GM23338 (cell line): Measurements from ENCODE around the gene FCER1G.

Experiments
- EZH2 ChIP-seq: fragments of 200-600 bp; sonication (generic); IDR thresholded peaks from one replicate; pipeline ENCODE4 v1.8.0; 2017; ENCODE audit warnings: antibody characterized with exemption, mild to moderate bottlenecking, low read depth; ENCODE audit not compliant: unreplicated experiment
- EZH2phosphoT487 ChIP-seq: fragments of 200-600 bp; sonication (generic); IDR thresholded peaks from one replicate; pipeline ENCODE4 v1.8.1; 2018; ENCODE audit warnings: antibody characterized with exemption; ENCODE audit not compliant: unreplicated experiment
- POLR2AphosphoS5 ChIP-seq: IDR thresholded peaks from 2 replicates; pipeline ENCODE4 v1.6.1; 2016; ENCODE audit warnings: antibody characterized with exemption, low read depth
- ZNF331 ChIP-seq: fragments of 250-450 bp; sonication (Bioruptor Pico); IDR thresholded peaks from 2 replicates; pipeline ENCODE4 v1.5.0; 2020; ENCODE audit warnings: low read depth, mild to moderate bottlenecking, moderate library complexity
- TF ChIP-seq, protein P1 (sequence below): IDR thresholded peaks from 2 replicates; pipeline ENCODE4 v1.6.1; 2016; ENCODE audit warnings: antibody characterized with exemption
- TF ChIP-seq, protein P2 (sequence below), 2 experiments: fragments of 200-600 bp in 1 of 2; sonication (generic) in 1 of 2; conservative IDR thresholded peaks; 2 replicates each; pipeline versions ENCODE4 v1.5.1 to v1.6.1; 2016 to 2017; ENCODE audit warnings: antibody characterized with exemption in 2 of 2, low read depth in 2 of 2, mild to moderate bottlenecking in 2 of 2, moderate library complexity in 1 of 2
- TF ChIP-seq, protein P3 (sequence below): IDR thresholded peaks from one replicate; pipeline ENCODE4 v1.6.1; 2018; ENCODE audit warnings: antibody characterized with exemption; ENCODE audit not compliant: unreplicated experiment

DNA sequence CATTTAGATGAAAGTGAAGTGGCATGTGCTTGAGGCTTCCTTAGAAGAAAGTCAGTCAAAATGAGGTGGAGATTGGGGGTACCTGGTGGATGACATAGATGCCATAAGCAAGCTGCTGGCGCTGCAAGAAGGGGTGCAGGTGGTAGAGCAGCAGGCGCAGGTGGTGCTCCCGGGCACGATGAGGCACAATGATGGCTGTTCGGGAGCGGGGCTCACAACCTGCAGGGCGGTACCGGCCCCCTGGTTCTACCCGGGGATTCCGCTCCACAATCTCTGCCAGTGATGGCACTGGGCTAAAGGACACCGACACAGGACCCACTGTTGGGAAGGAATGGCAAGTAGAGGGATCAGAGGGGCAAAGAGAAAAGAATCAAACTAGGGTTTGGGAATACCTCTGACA lies 40.2 kb upstream of the FCER1G start:
- TF ChIP-seq, protein P1, sequence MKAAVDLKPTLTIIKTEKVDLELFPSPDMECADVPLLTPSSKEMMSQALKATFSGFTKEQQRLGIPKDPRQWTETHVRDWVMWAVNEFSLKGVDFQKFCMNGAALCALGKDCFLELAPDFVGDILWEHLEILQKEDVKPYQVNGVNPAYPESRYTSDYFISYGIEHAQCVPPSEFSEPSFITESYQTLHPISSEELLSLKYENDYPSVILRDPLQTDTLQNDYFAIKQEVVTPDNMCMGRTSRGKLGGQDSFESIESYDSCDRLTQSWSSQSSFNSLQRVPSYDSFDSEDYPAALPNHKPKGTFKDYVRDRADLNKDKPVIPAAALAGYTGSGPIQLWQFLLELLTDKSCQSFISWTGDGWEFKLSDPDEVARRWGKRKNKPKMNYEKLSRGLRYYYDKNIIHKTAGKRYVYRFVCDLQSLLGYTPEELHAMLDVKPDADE: no peak
- TF ChIP-seq, protein P2, sequence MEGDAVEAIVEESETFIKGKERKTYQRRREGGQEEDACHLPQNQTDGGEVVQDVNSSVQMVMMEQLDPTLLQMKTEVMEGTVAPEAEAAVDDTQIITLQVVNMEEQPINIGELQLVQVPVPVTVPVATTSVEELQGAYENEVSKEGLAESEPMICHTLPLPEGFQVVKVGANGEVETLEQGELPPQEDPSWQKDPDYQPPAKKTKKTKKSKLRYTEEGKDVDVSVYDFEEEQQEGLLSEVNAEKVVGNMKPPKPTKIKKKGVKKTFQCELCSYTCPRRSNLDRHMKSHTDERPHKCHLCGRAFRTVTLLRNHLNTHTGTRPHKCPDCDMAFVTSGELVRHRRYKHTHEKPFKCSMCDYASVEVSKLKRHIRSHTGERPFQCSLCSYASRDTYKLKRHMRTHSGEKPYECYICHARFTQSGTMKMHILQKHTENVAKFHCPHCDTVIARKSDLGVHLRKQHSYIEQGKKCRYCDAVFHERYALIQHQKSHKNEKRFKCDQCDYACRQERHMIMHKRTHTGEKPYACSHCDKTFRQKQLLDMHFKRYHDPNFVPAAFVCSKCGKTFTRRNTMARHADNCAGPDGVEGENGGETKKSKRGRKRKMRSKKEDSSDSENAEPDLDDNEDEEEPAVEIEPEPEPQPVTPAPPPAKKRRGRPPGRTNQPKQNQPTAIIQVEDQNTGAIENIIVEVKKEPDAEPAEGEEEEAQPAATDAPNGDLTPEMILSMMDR (conservative IDR thresholded peaks at IDR 0.05; ENCODE audit: low read depth in 2 of 2): no peak
- TF ChIP-seq EZH2 (no peak), ZNF331 (CRISPR knock-in tag) (no peak), POLR2AphosphoS5 (no peak), EZH2phosphoT487 (no peak)
- TF ChIP-seq, protein P3, sequence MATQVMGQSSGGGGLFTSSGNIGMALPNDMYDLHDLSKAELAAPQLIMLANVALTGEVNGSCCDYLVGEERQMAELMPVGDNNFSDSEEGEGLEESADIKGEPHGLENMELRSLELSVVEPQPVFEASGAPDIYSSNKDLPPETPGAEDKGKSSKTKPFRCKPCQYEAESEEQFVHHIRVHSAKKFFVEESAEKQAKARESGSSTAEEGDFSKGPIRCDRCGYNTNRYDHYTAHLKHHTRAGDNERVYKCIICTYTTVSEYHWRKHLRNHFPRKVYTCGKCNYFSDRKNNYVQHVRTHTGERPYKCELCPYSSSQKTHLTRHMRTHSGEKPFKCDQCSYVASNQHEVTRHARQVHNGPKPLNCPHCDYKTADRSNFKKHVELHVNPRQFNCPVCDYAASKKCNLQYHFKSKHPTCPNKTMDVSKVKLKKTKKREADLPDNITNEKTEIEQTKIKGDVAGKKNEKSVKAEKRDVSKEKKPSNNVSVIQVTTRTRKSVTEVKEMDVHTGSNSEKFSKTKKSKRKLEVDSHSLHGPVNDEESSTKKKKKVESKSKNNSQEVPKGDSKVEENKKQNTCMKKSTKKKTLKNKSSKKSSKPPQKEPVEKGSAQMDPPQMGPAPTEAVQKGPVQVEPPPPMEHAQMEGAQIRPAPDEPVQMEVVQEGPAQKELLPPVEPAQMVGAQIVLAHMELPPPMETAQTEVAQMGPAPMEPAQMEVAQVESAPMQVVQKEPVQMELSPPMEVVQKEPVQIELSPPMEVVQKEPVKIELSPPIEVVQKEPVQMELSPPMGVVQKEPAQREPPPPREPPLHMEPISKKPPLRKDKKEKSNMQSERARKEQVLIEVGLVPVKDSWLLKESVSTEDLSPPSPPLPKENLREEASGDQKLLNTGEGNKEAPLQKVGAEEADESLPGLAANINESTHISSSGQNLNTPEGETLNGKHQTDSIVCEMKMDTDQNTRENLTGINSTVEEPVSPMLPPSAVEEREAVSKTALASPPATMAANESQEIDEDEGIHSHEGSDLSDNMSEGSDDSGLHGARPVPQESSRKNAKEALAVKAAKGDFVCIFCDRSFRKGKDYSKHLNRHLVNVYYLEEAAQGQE: no peak
